Inflammatory macrophage treated with lipopolysaccharide for 1 hour (primary cell): ENCODE measurements around the gene SAXO2.
"Not testable (repeated sequence)": the region's sequence is repeated elsewhere in the genome, so short reads cannot be mapped to it uniquely, and the experiment has no call there.

Source experiments
- DNase-seq, 2 donors: peaks; one replicate each; pipeline ENCODE4 v3.0.0-alpha.2; 2020 to 2022

The SAXO2 gene

GRCh38 chr15:82288202-82288601 lies 25.6 kb downstream of the SAXO2 start:
- DNase-seq: not testable (repeated sequence)

- DNase-seq: peak; percentile 5 to 23
These were observed 29.7 kb downstream of the SAXO2 start for GRCh38 chr15:82292271-82292670.

DNA sequence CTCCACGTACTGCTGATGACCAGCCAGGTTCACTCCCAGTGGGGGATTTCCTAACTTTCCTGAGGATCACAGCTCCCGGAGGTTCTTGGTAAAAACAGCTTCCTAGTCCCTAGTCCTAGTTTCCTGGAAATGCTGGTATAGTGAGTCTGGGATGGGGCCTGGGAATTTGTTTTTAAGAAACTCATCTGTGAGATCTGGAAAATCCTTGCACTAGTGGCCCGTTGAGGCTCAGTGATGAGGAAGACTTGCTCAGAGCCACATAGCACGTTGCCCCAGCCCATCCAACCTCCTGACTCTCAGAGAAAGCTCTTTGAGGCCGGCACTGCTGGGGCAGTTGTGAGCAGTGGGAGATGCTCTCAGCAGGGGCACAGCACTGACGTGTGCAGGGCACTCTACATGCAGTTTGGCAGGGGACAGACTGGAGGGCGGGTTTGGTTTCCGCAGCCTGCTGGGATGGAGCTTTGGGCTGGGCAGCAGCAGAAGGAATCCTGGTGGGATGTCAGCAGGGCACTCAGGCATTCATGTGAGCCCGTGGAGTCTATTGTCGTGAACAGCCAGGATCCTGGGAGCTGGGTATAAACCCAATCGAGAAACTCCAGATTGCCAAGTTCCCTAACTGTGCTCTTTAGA lies 31.6 kb downstream of the SAXO2 start:
- DNase-seq: no peak

GRCh38 chr15:82297546-82297945 lies 34.9 kb downstream of the SAXO2 start:
- DNase-seq: no peak

GRCh38 chr15:82298032-82298431 lies 35.4 kb downstream of the SAXO2 start:
- no peak for DNase-seq

GRCh38 chr15:82298520-82298919 lies 35.9 kb downstream of the SAXO2 start:
- no peak for DNase-seq

DNA sequence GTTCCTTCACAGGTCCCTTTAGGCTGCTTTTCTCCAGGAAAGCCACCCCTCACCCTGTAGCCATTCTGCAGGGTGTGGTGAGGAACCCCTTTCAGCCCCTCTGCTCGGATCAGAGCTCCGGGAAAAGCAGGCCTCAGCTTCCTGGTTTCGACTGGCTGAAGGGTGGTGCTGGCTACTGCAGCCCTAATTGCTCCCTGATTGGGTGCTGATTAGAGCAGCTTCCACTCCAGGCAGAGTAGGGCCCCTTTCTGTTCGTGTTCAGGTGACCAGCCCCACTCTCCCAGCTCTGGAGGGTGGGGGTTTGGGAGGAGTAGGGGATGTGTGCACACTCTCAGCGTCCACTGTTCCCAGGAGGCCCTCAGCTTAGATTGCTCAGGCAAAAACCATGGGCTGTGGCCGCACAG lies 36.9 kb downstream of the SAXO2 start:
- not testable (repeated sequence) for DNase-seq

GRCh38 chr15:82300326-82300725 lies 37.7 kb downstream of the SAXO2 start:
- not testable (repeated sequence) for DNase-seq

GRCh38 chr15:82300883-82301282 lies 38.3 kb downstream of the SAXO2 start:
- DNase-seq: no peak

GRCh38 chr15:82301296-82302016 lies 38.8 kb downstream of the SAXO2 start:
- DNase-seq: no peak

- DNase-seq: no peak
These were observed 41.5 kb downstream of the SAXO2 start for GRCh38 chr15:82303956-82304777.

DNA sequence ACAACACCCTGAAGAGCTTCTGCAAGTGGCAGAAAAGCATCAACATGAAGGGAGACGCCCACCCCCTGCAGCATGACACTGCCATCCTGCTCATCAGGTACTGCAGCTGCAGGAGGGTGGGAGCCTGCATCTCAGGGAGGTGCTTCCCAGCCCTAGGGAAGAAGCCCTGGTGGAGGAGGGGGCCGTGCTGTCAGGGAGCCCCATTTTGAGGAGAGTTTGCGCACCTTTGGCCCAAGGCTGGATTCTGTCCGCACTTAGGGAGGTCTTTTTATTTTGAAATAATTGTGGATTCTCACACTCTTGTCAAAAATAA lies 42.1 kb downstream of the SAXO2 start:
- DNase-seq: no peak

GRCh38 chr15:82305621-82306048 lies 43.0 kb downstream of the SAXO2 start:
- no peak for DNase-seq

DNA sequence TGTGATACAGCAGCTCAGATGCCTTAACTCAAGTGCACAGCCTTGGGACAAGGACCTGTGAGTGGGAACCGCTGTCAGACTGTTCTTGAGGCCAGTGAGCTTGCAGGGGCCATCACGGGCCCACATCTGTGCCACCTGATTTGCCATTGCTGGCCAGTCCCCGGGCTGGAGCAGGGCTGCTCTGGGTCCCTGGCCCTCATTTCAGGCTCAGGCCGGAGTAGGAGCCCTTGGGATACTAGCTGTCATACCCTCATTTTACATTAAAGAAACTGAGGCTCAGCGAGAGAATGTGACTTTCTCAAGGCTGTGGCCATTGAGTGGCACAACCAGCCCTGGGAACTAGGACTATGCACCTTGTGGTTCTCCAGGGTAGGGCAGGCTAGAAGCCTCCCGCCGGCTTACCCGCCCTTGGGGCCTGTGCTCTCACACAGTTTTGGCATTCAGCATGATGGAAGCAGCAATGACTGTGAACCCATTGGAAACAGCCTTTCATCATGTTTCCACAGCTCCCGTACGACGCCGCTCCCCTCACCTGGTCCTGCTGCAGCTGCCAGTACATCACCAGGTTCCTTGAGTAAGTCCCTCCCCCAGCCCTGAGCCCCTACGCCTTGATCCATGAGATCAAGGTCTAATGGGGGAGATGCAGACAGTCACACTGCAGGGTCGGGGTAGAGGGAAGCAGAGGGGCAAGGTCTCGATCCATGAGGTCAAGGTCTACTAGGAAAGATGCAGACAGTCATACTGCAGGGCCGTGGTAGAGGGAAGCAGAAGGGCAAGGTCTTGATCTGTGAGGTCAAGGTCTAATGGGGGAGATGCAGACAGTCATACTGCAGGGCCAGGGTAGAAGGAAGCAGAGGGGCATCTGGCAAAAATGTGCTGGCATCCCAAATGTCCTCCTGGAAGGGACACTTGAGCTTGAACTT lies 44.4 kb downstream of the SAXO2 start:
- DNase-seq: no peak

DNA sequence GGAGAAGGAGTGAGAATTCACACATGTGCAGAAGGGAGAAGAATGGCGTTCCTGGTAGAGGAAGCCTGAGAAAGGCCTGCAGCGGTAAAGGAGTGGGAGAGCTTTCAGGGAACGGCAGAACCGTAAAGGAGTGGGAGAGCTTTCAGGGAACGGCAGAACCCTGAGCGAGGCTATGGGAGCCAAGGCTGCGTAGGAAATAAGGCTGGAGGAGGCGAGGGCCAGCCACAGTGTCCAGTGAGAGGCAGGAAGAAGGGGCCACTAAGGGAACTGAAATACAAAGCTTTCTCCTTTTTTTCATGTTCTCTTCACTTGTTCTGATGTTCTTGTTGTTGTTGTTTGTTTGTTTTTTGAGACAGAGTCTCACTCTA lies 45.1 kb downstream of the SAXO2 start:
- DNase-seq: no peak

GRCh38 chr15:82309802-82310201 lies 47.2 kb downstream of the SAXO2 start:
- DNase-seq: no peak

DNA sequence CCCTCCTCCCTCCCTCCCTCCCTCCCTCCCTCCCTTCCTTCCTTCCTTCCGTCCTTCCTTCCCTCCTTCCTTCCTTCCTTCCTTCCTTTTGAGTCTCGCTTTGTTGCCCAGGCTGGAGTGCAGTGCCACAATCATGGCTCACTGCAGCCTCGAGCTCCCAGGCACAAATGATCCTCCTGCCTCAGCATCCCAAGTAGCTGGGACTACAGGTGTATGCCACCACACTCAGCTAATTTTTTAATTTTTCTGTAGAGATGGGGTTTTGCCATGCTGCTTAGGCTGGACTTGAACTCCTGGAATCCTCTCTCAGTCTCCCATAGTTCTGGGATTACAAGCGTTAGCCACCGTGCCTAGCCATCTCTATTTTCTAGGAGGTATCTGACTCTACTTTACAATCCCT lies 48.7 kb downstream of the SAXO2 start:
- not testable (repeated sequence) for DNase-seq

- no peak for DNase-seq
These were observed 50.1 kb downstream of the SAXO2 start for GRCh38 chr15:82312586-82313349.

- no peak for DNase-seq
These were observed 50.8 kb downstream of the SAXO2 start for GRCh38 chr15:82313446-82313845.

DNA sequence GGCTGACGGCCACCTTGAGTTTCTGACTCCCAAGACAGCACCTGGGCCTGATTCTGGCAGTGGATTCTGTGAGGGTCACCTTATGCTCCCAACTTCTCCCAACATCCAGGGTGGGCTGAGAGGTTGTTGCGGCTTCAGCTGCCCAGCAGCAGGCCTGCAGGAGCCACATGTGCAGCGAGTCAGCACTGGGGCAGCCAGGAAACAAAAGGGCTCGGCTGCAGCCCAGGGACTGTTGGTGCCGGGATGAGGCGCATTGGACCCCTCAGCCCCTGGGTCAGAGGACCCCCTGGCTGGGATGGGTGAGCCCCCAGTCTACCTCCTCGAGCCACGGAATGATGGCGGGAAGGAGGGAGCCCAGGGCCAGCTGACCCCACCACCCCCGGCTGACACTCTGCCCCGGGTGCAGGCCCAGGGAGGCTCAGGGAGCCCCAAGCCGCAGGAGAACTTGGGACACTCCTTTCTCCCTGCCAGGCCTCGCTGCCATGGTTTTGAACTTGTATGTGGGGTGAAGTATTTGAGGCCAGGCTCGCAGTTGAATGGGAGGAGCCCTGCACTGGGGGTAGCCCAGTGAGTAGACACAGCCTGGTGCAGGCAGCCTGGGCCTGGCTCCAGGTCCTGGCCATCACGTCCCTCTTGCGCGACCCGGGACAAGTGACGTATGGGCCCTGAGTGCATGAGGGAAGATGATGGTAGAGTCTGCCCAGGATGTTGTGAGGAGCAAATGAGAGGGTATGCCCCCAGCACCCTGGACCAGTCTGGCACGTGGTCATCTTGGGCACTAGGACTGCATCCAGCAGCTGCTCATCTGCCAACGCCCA lies 51.5 kb downstream of the SAXO2 start:
- not testable (repeated sequence) for DNase-seq
